SHP77 treated with DMSO at 0.1 percent for 48 hours (cell line): ENCODE results near the gene ABCA7.
"Not testable (repeated sequence)": the region's sequence is repeated elsewhere in the genome, so short reads cannot be mapped to it uniquely, and the experiment has no call there.

Experiments used
- DNase-seq: peaks from one replicate; lab custom pipeline; 2025; lab: John Stamatoyannopoulos, UW

ABCA7 gene

DNA sequence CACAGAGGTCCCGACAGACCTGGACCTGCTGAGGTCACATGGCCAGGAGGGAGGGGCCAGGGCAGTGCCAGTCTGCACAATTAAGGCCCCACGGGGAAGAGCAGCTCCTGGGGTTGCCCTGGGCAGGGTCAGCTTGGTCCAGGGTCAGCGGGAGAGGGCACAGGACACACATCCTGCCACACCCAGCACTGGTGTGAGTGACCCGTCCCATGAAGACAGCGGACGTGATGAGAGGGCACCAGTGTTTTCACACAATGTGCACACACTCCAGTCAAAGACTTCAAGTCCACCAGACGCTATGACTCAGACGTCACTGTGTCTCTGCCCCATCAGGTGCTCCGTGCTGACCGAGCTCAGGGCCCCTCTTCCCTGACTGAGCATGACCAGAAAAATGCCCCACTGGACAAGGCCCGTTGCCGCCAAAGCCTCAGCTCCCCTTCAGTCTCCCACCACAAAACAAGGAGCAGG lies 23.2 kb upstream of the ABCA7 start:
- no peak for DNase-seq

DNA sequence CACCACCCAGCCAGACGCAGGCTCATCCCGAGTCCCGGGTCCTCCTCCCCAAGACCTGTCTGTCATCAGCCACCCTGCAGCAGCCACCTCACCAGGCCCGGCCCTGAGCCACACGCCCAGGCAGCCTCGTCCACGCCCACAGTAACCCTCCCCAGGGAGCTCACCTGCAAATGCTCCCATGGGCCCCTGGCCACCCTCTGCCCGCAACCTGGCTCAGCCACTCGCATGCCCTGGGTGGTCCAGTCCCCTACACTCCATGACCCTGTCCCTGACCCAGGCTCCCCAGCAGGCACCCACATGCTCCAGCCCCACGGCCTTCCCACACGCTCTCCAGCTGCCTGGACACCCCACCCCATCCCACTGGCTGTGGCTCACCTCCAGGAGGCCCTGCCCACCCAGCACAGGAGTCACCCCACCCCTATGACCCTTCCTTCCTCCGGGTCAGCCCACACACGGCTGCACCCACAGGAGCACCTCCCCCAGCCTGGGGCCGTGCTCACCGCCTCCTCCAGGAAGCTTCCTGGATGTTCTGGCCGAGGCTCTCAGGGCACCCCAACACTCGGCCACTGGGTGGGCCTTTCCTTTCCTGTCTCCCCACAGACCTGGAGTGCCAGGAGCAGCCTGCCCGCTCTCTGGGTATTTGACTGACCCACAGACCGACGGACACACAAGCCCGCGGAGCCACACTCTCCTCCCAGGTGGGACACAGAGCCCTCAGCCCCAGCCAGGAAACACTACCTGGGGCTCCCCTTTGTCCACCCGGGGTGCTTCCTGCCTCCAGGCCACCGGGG lies 22.6 kb upstream of the ABCA7 start:
- no peak for DNase-seq

DNA sequence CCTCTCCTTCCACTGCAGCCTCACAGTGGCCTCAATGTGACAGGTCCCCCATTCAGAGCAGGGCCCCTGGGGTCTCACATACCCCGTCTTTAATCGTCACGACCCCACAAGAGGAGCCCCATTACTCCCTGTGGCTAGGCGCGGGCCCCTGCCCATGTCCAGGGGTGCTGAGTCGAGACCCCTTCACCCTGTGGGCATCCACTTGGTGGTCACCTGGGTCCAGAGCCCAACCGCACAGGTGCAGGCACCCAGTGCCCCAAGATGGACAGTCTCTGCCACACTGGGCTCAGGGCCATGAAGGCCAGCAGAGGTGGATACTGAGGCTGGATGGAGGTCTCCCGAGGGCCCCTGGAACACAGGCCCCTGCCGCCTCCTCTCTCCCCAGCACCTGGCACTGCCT lies 22.0 kb upstream of the ABCA7 start:
- no peak for DNase-seq

DNA sequence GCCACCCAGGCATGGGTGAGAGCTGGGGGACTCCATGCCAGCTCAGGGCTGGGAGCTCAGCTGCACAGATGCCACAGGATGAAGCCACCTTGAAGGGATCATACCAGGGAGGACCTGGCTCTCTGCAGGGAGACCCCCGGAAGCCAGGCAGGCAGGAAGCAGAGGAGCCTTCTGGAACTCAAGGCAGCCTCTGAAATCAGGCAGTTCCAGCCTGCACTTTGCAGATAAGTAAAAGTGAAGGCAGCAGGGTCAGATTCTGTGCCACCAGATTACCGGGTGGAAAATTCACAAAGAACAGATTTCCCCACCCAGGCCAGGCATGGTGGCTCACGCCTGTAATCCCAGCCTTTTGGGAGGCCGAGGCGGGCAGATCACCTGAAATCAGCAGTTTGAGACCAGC lies 21.5 kb upstream of the ABCA7 start:
- DNase-seq, result no peak

DNA sequence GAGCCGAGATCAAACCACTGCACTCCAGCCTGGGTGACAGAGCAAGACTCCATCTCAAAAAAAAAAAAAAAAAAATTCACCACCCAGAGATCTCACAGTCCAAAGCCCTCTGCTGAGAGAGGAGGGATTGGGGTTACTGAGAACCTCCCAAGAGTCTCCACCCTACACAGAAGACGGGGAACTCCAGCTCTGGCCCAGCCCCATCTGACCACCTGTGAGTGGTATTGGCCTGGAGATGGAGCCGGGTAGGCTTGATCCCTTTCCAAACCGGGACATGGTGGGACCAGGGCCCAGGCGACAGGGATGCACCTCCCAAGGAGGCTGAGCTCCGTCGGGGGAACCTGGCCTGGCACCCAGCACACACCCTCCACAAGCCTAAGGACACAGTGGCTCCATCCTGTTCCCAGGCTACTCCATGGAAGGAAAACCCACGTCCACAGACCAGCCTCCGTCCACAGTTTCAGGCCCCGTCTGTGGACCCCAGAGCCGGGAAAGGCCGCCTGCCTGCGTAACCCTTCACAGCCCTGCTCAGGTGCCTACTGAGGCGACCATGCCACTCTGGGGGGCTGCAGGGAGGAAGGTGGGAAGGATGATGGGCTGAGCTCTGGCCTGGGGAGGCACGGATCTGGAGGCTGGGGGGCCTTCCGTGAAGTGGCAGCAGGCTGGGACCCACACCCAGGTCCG lies 20.8 kb upstream of the ABCA7 start:
- DNase-seq, result no peak

DNA sequence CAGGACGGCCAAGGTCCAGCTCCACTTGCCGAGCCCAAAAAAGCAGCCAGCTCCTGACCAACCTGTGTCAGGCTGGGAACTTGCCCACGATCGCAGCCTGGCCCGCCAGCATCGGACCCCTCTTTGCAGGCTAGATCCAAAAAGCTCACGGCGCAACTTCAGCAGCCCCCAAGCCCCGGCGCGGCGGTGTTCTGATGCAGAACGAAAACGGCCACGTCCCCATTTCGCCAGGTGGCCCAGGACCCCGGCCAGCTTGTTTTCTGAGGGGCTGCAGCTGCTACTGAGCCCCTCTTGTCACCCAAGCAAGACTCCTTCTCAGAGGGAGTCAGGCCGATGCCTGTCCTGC lies 20.3 kb upstream of the ABCA7 start:
- DNase-seq, result no peak

DNA sequence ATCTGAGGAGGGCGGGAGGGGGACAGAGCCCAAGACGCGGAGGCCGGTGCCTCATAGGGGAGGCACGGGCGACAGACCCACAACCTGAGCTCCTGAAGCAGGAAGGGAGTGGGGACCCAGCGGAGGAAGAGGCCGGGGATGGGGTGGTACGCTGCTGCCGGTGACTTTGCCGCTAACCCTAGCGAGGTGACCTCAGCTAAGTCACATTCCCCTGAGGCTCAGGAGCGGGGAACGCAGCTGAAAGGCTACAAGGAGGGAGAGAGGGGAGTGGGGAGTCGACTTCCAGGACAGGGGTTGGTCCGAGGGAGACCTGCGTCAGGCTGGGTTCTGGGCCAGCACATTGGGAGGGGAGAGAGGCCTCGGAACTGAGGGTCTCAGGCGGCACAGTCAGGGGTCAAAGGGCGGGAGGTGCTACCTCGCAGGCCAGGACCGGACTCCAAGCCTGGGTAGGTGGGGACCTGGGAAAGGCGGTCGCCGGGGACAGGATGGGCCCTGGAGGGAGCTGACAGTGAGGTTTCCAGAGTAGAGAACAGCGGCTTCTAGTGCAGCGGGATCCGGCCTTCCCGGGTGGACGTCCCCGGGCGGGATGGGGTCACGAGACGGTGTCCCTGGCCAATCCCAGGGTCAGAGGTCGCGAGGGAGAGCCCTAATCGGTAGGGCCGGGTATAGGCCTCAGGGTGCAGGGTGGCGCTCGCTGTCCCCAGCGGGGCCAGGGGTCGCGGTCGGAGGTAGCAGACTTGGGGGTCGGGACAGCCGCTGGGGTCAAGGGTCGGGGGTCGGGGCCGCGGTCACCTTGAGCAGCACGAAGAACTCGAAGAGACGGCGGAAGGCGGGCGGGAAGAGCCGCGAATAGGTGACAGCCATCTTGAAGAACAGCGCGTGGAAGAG lies 19.7 kb upstream of the ABCA7 start:
- DNase-seq, result no peak

DNA sequence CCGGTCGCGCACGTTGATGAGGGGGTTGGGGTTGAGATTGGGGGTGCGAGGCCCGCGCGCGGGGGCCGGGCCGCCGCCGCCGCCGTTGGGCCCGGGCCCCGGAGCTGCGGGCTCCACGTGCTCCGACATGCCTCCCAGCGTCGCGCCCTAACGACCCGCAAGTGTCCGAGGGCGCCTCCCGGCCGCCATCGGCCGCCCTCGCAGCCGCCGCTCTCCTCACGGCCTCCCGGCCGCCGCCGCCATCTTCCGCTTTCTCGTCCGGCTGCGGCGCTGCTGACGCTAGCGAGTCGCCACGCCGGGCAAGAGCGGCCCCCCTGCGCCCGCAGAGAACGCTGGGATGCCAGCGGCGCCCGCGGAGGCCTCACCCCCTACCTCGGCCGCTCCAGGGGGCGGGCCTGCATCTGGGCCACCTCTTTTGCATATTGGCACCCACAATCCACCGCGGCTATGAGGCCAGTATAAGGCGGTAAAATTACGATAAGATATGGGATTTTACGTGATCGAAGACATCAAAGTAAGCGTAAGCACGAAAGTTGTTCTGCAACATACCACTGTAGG lies 19.0 kb upstream of the ABCA7 start, which contains the start of gene TMEM259:
TMEM259 (minus strand) TSS at position 256 of the 558 bp plus-strand sequence; CDS start at position 129, 127 bp downstream.
- peak; percentile 88 for DNase-seq

DNA sequence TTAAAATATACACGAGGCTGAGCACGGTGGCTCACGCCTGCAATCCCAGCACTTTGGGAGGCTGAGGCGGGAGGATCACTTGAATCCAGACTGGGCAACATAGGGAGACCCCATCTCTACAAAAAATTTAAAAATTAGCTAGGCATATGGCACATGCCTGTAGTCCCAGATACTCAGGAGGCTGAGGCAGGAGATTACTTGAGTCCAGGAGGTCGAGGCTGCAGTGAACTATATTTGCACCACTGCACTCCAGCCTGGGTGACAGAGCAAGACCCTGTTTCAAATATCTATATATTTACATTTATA lies 16.1 kb upstream of the ABCA7 start:
- DNase-seq, result not testable (repeated sequence)

DNA sequence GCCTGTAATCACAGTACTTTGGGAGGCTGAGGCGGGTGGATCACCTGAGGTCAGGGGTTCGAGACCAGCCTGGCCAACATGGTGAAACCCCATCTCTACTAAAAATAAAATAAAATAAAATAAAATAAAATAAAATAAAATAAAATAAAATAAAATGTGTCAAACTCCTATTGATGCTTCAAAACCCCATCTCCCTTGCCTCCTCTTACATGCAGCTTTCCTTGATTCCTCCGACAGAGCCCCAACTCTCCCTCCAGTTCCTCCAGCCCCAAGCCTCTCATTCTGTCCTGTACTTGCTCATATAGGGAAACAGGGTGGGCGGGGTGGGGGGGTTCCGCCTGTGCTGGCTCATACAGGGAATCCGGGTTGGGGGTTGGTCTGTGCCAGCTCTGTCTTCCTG lies 14.8 kb upstream of the ABCA7 start:
- DNase-seq, result not testable (repeated sequence)

DNA sequence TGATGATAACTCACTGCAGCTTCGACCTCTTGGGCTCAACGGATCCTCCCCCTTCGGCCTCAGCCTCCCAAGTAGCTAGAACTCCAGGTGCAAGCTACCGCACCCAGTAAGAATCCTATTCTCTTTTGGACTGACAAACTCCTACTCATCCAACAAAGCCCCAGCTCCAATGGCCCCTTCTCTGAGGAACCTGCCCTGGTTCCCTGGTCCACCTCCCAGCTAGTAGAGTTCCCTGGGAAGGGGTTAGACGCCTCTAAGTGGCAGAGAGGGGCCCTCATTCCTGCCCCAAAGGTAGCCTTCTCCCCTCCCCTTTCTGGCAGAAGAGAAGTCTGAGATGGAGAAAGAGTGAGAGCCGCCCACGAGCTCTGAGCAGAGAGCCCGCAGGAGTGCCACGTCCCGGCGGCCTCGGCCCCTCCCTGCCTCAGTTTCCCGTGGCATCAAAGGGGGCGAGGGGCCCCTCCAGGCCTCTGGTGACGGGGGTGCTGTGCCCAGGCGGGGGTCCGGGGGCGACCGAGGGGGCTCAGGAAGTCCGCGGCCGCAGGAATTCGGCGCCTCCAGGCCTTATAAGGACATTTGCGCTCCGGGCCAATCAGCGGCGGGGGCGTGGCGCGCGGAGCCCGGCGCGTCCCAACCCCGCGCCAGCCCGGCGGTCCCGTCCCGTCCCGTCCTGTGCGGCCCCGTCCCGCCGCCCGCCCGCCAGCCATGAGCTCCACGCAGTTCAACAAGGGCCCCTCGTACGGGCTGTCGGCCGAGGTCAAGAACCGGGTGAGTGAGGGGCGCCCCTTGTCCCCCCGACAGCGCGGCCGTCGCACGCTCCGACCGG lies 13.7 kb upstream of the ABCA7 start, which contains the start of gene CNN2:
CNN2 (plus strand) TSS at position 649 of the 823 bp plus-strand sequence; CDS start at position 703, 54 bp downstream.
- no peak for DNase-seq

DNA sequence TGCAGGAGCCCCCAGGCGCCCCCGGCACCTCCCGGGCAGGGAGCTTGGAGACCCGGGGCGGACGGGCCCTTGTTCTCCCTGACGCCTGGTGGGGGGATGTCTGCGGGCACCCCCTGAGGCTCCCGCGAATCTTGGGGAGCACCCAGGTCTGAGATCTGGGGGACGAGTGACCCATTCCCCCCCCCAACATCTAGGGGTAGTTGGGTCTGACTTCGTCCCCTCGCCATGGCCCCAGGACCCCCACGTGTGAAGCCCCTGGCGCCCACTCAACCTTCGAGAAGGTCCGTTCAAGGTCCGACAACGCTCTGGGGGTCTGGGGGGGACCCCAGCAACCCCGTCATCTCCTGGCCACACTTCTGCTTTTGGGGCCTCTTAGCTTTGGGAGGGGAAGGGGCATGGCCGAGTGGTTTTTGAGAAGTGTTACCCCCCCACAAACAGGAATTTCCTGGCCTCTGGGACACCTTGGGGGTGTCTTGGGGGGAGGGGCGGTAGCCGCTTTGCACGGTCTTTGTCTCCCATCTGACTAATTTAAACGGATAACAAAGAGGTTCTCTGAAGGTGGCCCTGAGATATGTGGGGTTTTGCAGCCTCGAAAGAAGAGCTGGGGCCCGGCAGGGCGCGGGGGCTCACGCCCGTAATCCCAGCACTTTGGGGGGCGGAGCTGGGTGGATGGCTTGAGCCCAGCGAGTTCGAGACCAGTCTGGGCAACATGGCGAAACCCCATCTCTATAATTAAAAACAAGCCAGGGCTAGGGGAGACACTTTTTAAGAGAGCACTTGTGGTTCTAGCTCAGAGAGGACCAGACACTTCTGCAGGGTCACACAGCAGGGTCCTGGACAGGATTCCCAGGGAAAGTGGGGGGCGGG lies 12.9 kb upstream of the ABCA7 start:
- DNase-seq, result no peak

DNA sequence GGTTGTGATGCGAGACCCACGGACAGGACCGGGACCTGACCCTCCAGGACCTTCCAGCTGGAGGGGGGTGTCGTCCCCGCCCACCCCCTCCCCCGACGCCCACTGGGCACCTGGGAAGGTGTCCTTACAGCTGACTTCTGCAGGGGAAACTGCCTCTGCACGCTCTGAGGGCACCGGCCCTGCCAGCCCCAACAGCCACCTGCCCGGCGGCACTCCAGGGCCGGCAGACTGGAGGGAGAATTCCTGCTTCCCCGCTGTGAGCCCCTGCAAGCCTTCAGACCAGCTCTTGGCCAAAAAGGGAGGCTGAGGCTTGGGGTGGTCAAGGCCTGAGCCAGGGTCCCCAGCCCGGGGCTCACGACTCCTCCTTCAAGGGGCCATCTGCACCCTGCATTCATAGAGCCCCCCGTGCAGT lies 12.3 kb upstream of the ABCA7 start:
- DNase-seq, result no peak

DNA sequence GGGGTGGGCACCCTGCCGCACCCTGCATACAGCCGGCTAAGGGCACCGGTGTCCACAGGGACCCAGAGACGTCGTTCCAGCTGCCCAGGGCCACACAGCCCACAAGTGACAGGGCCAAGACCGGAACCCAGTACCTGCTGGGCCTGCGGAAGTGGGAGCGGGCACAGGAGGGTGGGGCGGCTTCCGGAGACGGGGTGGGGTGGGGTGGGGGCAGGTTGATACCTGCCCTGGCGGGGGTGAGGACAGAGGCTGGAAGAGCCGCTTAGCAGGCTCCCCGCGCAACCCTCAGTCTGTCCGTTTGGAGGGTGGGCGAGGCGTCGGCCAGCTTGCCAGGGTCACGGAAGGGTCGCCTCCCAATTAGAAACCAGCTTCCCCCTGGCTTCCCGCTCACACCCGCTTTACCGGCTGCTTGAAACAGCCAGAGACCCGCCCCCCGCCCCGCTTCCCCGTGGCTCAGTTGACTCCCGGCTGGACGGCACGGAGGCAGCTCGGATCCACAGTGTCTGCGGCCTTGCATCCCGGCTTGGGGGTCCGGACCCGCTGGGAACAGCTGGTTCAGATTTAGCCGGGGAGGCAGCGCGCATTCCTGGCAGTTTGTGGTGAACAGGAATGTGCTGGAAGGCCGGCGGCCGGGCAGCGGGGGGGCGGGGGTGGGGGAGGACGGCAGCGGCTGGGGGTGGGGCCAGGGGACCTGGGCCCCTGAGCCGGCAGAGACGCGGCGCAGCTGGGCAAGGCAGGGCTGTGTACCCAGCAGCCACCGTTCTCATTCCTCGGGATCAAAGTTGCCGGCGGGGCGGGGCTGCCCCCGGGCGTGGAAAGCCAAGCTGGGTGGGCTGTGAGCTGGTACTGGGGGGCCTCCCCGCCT lies 11.6 kb upstream of the ABCA7 start:
- peak; percentile 26 for DNase-seq

DNA sequence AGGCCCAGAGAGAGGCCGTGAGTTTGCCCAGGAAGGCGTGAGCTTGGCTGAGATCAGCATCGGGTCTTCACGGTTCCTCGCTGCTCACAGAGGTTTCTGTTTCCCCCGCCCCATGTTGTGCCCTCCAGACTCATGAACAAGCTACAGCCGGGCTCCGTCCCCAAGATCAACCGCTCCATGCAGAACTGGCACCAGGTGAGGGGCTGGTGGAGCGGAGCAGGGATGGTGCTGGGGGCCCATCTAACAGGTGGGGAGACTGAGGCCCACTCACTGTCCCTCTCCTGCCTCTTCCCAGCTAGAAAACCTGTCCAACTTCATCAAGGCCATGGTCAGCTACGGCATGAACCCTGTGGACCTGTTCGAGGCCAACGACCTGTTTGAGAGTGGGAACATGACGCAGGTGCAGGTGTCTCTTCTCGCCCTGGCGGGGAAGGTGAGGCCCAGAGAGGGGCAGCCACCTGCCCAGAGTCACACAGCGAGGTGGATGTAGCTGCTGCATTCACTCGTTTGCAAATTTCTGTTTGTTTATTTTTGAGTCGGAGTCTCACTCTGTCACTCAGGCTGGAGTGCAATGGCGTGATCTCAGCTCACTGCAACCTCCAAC lies 7.5 kb upstream of the ABCA7 start:
- DNase-seq, result no peak

DNA sequence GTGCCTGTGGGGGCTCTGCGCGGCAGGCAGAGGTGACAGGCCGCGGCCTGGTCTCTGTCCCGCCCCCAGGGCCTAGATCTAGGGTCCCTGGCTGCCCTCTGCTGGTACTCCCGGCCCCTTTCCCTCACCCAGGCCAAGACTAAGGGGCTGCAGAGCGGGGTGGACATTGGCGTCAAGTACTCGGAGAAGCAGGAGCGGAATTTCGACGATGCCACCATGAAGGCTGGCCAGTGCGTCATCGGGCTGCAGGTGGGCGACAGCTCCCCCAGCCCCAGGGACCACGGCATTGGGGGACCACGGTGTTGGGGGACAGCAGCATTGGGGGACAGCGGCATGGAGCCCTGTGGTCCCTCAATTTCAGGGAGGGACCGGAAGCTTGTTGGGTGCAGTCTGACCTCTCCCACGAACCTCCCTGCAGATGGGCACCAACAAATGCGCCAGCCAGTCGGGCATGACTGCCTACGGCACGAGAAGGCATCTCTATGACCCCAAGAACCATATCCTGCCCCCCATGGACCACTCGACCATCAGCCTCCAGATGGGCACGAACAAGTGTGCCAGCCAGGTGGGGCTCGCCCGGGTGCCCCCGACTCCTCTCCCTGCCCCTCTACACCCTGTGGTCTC lies 3.8 kb upstream of the ABCA7 start:
- no peak for DNase-seq

DNA sequence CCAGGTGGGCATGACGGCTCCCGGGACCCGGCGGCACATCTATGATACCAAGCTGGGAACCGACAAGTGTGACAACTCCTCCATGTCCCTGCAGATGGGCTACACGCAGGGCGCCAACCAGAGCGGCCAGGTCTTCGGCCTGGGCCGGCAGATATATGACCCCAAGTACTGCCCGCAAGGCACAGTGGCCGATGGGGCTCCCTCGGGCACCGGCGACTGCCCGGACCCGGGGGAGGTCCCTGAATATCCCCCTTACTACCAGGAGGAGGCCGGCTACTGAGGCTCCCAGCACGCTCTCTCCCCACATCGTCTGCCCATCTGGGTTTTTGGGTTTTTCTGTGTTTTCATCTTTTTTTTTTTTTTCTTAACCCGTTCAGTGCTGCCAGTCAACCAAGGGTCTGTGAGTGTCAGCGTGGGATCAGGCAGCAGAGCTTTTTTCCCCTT lies 2.3 kb upstream of the ABCA7 start:
- DNase-seq, result no peak

DNA sequence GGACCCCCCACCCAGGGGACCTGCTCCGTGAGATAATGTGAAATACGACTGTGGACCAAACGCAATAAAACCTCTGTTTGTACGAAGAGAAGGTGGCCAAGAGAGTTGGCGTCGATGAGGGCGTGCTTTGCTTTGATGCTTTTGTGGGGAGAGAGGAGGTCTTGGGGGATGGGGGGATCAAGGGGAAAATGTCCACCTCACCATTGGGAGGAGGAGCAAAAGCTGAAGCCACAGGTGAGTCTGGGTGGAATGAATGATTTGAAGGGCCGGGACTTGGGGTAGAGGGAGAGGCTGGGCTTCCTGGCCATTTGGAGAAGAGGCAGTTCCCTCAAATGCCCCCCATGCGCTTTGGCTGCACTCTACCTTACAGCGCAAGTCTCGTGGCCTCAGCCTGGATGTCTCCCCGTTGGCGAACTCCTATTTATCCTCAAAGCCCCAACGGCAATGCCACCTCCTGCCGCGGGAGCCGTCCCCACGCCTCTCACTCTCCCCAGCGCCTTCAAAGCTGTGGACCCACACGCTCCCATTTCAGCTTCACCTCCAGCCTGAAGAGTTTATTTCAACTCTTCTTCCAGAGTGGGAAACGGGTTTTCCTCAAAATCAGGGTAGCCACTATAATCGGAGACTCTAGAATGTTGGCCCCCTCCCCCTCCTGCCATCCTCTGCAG lies 795 bp upstream of the ABCA7 start:
- no peak for DNase-seq
